Progenitor cell of endocrine pancreas (in vitro differentiated cells): ENCODE results near the gene VWA5A. TPM values are rescaled to one million over a fixed set of nuclear protein-coding genes. Genes with fewer than 3 reads are reported as not detected.
"Not testable (repeated sequence)": the region's sequence is repeated elsewhere in the genome, so short reads cannot be mapped to it uniquely, and the experiment has no call there.

Experiments used
- DNase-seq: peaks from one replicate; pipeline ENCODE4 v3.0.0; 2021; ENCODE audit warnings: low spot score; ENCODE audit not compliant: unreplicated experiment
- H3K27ac Mint-ChIP-seq: 2 replicates; pipeline ENCODE4 v1.8.0; 2021; ENCODE audit warnings: mild to moderate bottlenecking, moderate library complexity, mixed read lengths
- H3K27me3 Mint-ChIP-seq: 2 replicates; pipeline ENCODE4 v1.8.0; 2021; ENCODE audit warnings: mixed read lengths
- H3K36me3 Mint-ChIP-seq: 2 replicates; pipeline ENCODE4 v1.8.0; 2022; ENCODE audit warnings: mixed read lengths; ENCODE audit not compliant: insufficient read depth
- H3K4me1 Mint-ChIP-seq: 2 replicates; pipeline ENCODE4 v1.8.0; 2021; ENCODE audit warnings: low read depth, mixed read lengths
- H3K4me3 Mint-ChIP-seq: 2 replicates; pipeline ENCODE4 v1.8.0; 2021; ENCODE audit warnings: low read depth, mild to moderate bottlenecking, moderate library complexity, mixed read lengths
- H3K9me3 Mint-ChIP-seq: 2 replicates; pipeline ENCODE4 v1.8.0; 2021; ENCODE audit warnings: low read depth, mixed read lengths
- CTCF ChIP-seq: fragments of 200-600 bp; sonication (generic); IDR thresholded peaks from one replicate; pipeline ENCODE4 v1.5.0; 2021; ENCODE audit warnings: antibody characterized with exemption, mild to moderate bottlenecking; ENCODE audit not compliant: unreplicated experiment
- total RNA-seq: library from RNA; stranded (reverse); gene quantifications from 2 replicates; pipeline ENCODE4 v1.2.1, GENCODE V29; 2021

The VWA5A gene
- total RNA-seq, 1 donor from 2014 or later = 22.6 TPM

GRCh38 chr11:124122123-124122522 lies 6.9 kb downstream of the VWA5A start:
- Mint-ChIP-seq H3K27me3 (no peaks in the 10 kb centered on the region), H3K27ac (no peak overlapping the region), H3K36me3 (peaks cover 42% of the 10 kb centered on the region), H3K9me3 (no peaks in the 10 kb centered on the region), H3K4me1 (peaks cover 3% of the 10 kb centered on the region), H3K4me3 (no peak overlapping the region)
- TF ChIP-seq CTCF = no peak
- DNase-seq = no peak

GRCh38 chr11:124123622-124124021 lies 8.4 kb downstream of the VWA5A start:
- no peak overlapping the region for H3K4me3 Mint-ChIP-seq
- H3K9me3 Mint-ChIP-seq = peaks cover 7% of the 10 kb centered on the region
- H3K36me3 Mint-ChIP-seq = peaks cover 41% of the 10 kb centered on the region
- peak; percentile 23 for TF ChIP-seq CTCF
- H3K27ac Mint-ChIP-seq = no peak overlapping the region
- H3K4me1 Mint-ChIP-seq = peaks cover 3% of the 10 kb centered on the region
- no peaks in the 10 kb centered on the region for H3K27me3 Mint-ChIP-seq
- no peak for DNase-seq

- Mint-ChIP-seq H3K36me3 (peaks cover 35% of the 10 kb centered on the region), H3K9me3 (peaks cover 18% of the 10 kb centered on the region)
- not testable (repeated sequence) for H3K27me3 Mint-ChIP-seq, DNase-seq, H3K4me1 Mint-ChIP-seq, H3K4me3 Mint-ChIP-seq, H3K27ac Mint-ChIP-seq
Measured at GRCh38 chr11:124127134-124127533, 11.9 kb downstream of the VWA5A start.

- H3K4me1 Mint-ChIP-seq = no peaks in the 10 kb centered on the region
- H3K36me3 Mint-ChIP-seq = peaks cover 21% of the 10 kb centered on the region
- DNase-seq = no peak
- no peak for TF ChIP-seq CTCF
- H3K9me3 Mint-ChIP-seq = peaks cover 17% of the 10 kb centered on the region
- no peak overlapping the region for H3K4me3 Mint-ChIP-seq
- H3K27me3 Mint-ChIP-seq = no peaks in the 10 kb centered on the region
- no peak overlapping the region for H3K27ac Mint-ChIP-seq
Measured at GRCh38 chr11:124143034-124143433, 27.8 kb downstream of the VWA5A start.

GRCh38 chr11:124147951-124148350 lies 32.7 kb downstream of the VWA5A start:
- peaks cover 9% of the 10 kb centered on the region for H3K9me3 Mint-ChIP-seq
- H3K4me1 Mint-ChIP-seq = no peaks in the 10 kb centered on the region
- H3K27me3 Mint-ChIP-seq = no peaks in the 10 kb centered on the region
- no peak overlapping the region for H3K4me3 Mint-ChIP-seq
- no peak for TF ChIP-seq CTCF
- no peak overlapping the region for H3K27ac Mint-ChIP-seq
- peaks cover 9% of the 10 kb centered on the region for H3K36me3 Mint-ChIP-seq
- no peak for DNase-seq

- TF ChIP-seq CTCF = no peak
- H3K4me1 Mint-ChIP-seq = no peaks in the 10 kb centered on the region
- no peak overlapping the region for H3K27ac Mint-ChIP-seq
- peaks cover 9% of the 10 kb centered on the region for H3K9me3 Mint-ChIP-seq
- peaks cover 9% of the 10 kb centered on the region for H3K36me3 Mint-ChIP-seq
- H3K4me3 Mint-ChIP-seq = no peak overlapping the region
- no peak for DNase-seq
- H3K27me3 Mint-ChIP-seq = no peaks in the 10 kb centered on the region
Measured at GRCh38 chr11:124150684-124151083, 35.4 kb downstream of the VWA5A start.
